Measurements from ENCODE around the gene EPHA3. TPM values are rescaled to one million over a fixed set of nuclear protein-coding genes. Genes with fewer than 3 reads are reported as not detected.

Gene EPHA3
- total and polyA plus RNA-seq, 2 of the 4 experiments (the other 2 are of a cell fraction), result 0.10 to 0.18 TPM

DNA sequence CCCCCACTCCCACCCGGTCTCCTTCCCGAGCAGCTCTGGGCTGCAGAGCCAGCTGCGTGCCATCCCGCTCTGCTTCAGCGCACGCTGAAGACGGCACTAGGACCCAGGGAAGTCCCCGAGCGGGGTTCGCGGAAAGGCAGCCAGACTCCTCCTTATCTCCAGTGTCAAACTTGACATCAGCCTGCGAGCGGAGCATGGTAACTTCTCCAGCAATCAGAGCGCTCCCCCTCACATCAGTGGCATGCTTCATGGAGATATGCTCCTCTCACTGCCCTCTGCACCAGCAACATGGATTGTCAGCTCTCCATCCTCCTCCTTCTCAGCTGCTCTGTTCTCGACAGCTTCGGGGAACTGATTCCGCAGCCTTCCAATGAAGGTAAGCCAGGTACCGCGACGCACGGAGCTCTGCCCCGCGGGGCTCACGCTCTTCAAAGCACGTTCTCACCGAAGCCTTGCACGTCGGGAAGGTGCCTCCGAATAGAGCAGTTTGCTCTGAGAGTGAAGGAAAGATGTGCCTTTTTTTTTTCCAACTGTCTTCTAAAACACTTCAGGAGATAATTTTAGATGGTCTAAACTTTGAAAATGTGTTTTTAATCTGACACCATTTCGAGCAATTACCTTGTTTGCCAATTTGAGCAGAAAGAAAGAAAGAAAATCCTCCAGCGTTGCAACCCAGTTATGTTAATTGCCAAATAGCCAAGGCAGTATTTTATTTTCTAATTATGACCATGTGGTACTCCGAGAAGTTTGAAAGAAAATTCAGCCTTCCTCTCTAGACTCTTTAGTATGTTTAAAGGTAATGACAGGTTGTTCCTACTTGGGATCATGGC lies at the start of gene EPHA3 (continued):
- TF ChIP-seq MAZ (IDR thresholded peaks at IDR 0.05; ENCODE audit: borderline replicate concordance, low read depth, low read length), result no peak
- TF ChIP-seq RCOR1 (IDR thresholded peaks at IDR 0.05; ENCODE audit: insufficient replicate concordance, low read length), result no peak
- TF ChIP-seq CHD1 (IDR thresholded peaks at IDR 0.05; ENCODE audit: low read depth, low read length), result no peak

DNA sequence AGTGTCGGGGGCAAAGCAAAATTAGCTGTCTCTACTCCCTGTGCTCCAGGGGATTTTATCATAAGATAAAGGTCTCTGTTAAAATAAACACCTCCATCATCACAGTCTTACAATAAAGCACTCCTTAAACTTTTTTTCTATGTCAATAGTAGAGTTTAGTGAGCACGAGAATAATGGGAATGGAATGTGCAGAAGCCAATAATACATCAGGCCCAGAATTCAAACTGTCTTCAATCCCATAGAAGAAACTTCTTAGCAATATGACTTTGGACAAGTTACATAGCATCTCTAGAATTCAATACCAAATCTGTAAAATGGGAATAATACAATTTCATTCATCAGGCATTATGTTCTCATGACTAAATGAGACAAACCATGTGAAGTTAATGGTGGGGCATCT lies 49.0 kb upstream of the EPHA3 start:
- H3K79me1 ChIP-seq (ENCODE audit: low read depth in 1 of 2, low read length in 2 of 2), result no peaks in the 10 kb centered on the region
- no peaks in the 10 kb centered on the region for H4K20me1 ChIP-seq (ENCODE audit: insufficient read depth, low read length)
- no peak overlapping the region for H3K27ac ChIP-seq (ENCODE audit: insufficient read depth, low read length)
- no peak overlapping the region for H3K4me3 ChIP-seq (ENCODE audit: insufficient read depth, low read depth, low read length)
- WGBS, 2 experiments (ENCODE audit: extremely low coverage in 2 of 2, insufficient read length in 1 of 2), result no CpG with 5 or more reads among the region's 2 CpGs
- no peak overlapping the region for H2AK5ac ChIP-seq (ENCODE audit: low read depth, low read length)
- ATAC-seq (ENCODE audit: low read depth) (no peak), DNase-seq (no peak)
- no peak overlapping the region for H2AFZ ChIP-seq (replicated peaks; ENCODE audit: low read length, poor library complexity)
- H3K56ac ChIP-seq (ENCODE audit: extremely low read depth, insufficient read depth, low read length), result no peak overlapping the region
- CTCF ChIA-PET, result interaction anchor here (0.5 kb wide), 1 partner anchor 374 kb away, joined by 3 read pairs; no protein-coding TSS in a partner anchor
- no peaks in the 10 kb centered on the region for H3K27me3 ChIP-seq (ENCODE audit: control insufficient read depth, insufficient read depth, low read length)
- H3K14ac ChIP-seq (replicated peaks; ENCODE audit: low read depth, low read length), result no peak overlapping the region
- BruUV-seq (replicated peaks), result no TSS peak
- intact Hi-C loops (cut with micrococcal nuclease), result no loop called here
- no peak overlapping the region for H3K23ac ChIP-seq (ENCODE audit: low read depth, low read length)
- H3K9ac ChIP-seq (ENCODE audit: low read depth, low read length), result no peak overlapping the region
- no peak overlapping the region for H2BK20ac ChIP-seq (ENCODE audit: low read depth, low read length)
- no peaks in the 10 kb centered on the region for H3K9me3 ChIP-seq (ENCODE audit: control insufficient read depth, insufficient read depth, low read length)
- no peaks in the 10 kb centered on the region for H3K9me1 ChIP-seq (ENCODE audit: insufficient read depth, low read length)
- dilution Hi-C loops (cut with HindIII; ENCODE audit: low sequenced_read_pairs, unreplicated experiment), result no loop called here
- no peak overlapping the region for H4K91ac ChIP-seq (ENCODE audit: insufficient read depth, low read depth, low read length)
- H2BK120ac ChIP-seq (ENCODE audit: low read depth, low read length), result no peak overlapping the region
- no peak overlapping the region for H3K4ac ChIP-seq (ENCODE audit: low read depth, low read length)
- H2BK5ac ChIP-seq (ENCODE audit: low read depth, low read length, poor library complexity, severe bottlenecking), result no peak overlapping the region
- H3K18ac ChIP-seq (ENCODE audit: low read depth, low read length), result no peak overlapping the region
- no peak overlapping the region for H3K4me2 ChIP-seq (ENCODE audit: low read depth, low read length)
- no peak overlapping the region for H4K5ac ChIP-seq (ENCODE audit: low read depth, low read length)
- no peak overlapping the region for H2AK9ac ChIP-seq (replicated peaks; ENCODE audit: low read depth, low read length, poor library complexity)
- no peak overlapping the region for H2BK15ac ChIP-seq (ENCODE audit: low read depth, low read length)
- in situ Hi-C loops (cut with MboI; ENCODE audit: low sequenced_read_pairs), result no loop called here
- POLR2A ChIA-PET (ENCODE audit: unreplicated experiment), result no interaction called here
- H3K36me3 ChIP-seq (ENCODE audit: control insufficient read depth, insufficient read depth, low read length), result no peaks in the 10 kb centered on the region
- H3K4me1 ChIP-seq (ENCODE audit: control insufficient read depth, insufficient read depth, low read length), result no peaks in the 10 kb centered on the region
- no peak overlapping the region for H4K8ac ChIP-seq (ENCODE audit: low read depth in 2 of 2, low read length in 2 of 2)
- TF ChIP-seq, protein P1, sequence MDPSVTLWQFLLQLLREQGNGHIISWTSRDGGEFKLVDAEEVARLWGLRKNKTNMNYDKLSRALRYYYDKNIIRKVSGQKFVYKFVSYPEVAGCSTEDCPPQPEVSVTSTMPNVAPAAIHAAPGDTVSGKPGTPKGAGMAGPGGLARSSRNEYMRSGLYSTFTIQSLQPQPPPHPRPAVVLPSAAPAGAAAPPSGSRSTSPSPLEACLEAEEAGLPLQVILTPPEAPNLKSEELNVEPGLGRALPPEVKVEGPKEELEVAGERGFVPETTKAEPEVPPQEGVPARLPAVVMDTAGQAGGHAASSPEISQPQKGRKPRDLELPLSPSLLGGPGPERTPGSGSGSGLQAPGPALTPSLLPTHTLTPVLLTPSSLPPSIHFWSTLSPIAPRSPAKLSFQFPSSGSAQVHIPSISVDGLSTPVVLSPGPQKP (IDR thresholded peaks at IDR 0.05; ENCODE audit: borderline replicate concordance, low read depth, low read length), result no peak
- TF ChIP-seq, protein P2, sequence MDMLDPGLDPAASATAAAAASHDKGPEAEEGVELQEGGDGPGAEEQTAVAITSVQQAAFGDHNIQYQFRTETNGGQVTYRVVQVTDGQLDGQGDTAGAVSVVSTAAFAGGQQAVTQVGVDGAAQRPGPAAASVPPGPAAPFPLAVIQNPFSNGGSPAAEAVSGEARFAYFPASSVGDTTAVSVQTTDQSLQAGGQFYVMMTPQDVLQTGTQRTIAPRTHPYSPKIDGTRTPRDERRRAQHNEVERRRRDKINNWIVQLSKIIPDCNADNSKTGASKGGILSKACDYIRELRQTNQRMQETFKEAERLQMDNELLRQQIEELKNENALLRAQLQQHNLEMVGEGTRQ (IDR thresholded peaks at IDR 0.05; ENCODE audit: low read depth, low read length), result no peak
- no peak for TF ChIP-seq RAD21 (IDR thresholded peaks at IDR 0.05; ENCODE audit: low read length)
- TF ChIP-seq FOS (IDR thresholded peaks at IDR 0.05; ENCODE audit: low read depth, low read length), result no peak
- no peak for TF ChIP-seq MAZ (IDR thresholded peaks at IDR 0.05; ENCODE audit: borderline replicate concordance, low read depth, low read length)
- no peak for TF ChIP-seq SMC3 (IDR thresholded peaks at IDR 0.05; ENCODE audit: low read depth, low read length)
- TF ChIP-seq MAFK (IDR thresholded peaks at IDR 0.05; ENCODE audit: low read depth, low read length), result no peak
- no peak for TF ChIP-seq CEBPB (IDR thresholded peaks at IDR 0.05; ENCODE audit: low read depth, low read length)
- no peak for TF ChIP-seq RFX5 (IDR thresholded peaks at IDR 0.05; ENCODE audit: low read depth, low read length)
- TF ChIP-seq CHD1 (IDR thresholded peaks at IDR 0.05; ENCODE audit: low read depth, low read length), result no peak
- no peak for TF ChIP-seq RCOR1 (IDR thresholded peaks at IDR 0.05; ENCODE audit: insufficient replicate concordance, low read length)
- TF ChIP-seq, protein P3, sequence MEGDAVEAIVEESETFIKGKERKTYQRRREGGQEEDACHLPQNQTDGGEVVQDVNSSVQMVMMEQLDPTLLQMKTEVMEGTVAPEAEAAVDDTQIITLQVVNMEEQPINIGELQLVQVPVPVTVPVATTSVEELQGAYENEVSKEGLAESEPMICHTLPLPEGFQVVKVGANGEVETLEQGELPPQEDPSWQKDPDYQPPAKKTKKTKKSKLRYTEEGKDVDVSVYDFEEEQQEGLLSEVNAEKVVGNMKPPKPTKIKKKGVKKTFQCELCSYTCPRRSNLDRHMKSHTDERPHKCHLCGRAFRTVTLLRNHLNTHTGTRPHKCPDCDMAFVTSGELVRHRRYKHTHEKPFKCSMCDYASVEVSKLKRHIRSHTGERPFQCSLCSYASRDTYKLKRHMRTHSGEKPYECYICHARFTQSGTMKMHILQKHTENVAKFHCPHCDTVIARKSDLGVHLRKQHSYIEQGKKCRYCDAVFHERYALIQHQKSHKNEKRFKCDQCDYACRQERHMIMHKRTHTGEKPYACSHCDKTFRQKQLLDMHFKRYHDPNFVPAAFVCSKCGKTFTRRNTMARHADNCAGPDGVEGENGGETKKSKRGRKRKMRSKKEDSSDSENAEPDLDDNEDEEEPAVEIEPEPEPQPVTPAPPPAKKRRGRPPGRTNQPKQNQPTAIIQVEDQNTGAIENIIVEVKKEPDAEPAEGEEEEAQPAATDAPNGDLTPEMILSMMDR (conservative IDR thresholded peaks at IDR 0.05; ENCODE audit: low read depth, low read length), result no peak
